ENCODE results near the gene MS4A18.

DNA sequence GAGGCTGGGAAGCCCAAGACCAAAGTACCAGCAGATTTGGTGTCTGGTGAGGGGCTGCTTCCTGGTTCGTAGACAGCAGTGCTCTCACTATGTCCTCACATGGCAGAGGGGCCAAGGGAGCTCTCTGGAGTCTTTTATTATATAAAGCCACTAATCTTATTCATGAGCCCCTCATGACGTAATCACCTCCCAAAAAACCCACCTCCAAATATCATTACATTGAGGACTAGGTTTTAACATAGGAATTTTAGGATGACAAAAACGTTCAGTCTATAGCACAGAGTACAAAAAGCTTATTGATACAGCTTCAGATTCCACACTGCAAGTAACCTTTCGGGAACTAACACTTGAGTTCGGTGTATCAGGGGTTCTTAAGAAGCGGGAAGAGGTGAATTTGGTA, 4.1 kb upstream of the MS4A18 start:
- TF ChIP-seq CTCF (conservative IDR thresholded peaks at IDR 0.05) (no peak), ZFX (IDR thresholded peaks at IDR 0.05) (no peak)
